ENCODE results near the gene TOMM6.
"Not testable (repeated sequence)": the region's sequence is repeated elsewhere in the genome, so short reads cannot be mapped to it uniquely, and the experiment has no call there.

TOMM6 gene

GRCh38 chr6:41801380-41801779, 13.9 kb downstream of the TOMM6 start:
- H2BK12ac ChIP-seq (ENCODE audit: low read length) = no peak overlapping the region
- WGBS, 2 donors (ENCODE audit: extremely low coverage in 2 of 2, insufficient read length in 2 of 2, insufficient replicate concordance in 1 of 2) = no CpG with 5 or more reads among the region's 2 CpGs
- no peaks in the 10 kb centered on the region for H3K27me3 ChIP-seq (ENCODE audit: control insufficient read depth in 3 of 3, insufficient read depth in 3 of 3, low read depth in 1 of 3, low read length in 3 of 3)
- no peaks in the 10 kb centered on the region for H3K9me3 ChIP-seq (replicated peaks in 1 of 2; ENCODE audit: control insufficient read depth in 2 of 2, insufficient read depth in 1 of 2, low read depth in 1 of 2, low read length in 2 of 2)
- H3K4me1 ChIP-seq (ENCODE audit: control insufficient read depth in 2 of 2, insufficient read depth in 1 of 2, low read depth in 1 of 2, low read length in 2 of 2) = no peaks in the 10 kb centered on the region
- no peak overlapping the region for H2BK5ac ChIP-seq (ENCODE audit: low read length)
- peaks cover 39 to 83% of the 10 kb centered on the region in 2 donors for H3K36me3 ChIP-seq (replicated peaks in 1 of 2; ENCODE audit: control insufficient read depth in 2 of 2, insufficient read depth in 2 of 2, low read length in 2 of 2)
- H3K27ac ChIP-seq (replicated peaks; ENCODE audit: low read length) = no peak overlapping the region
- no peak overlapping the region for H3K4me2 ChIP-seq (ENCODE audit: insufficient read depth, low read length, poor library complexity, severe bottlenecking)
- H2AFZ ChIP-seq (ENCODE audit: low read length) = no peak overlapping the region
- no peak overlapping the region for H3K4me3 ChIP-seq (ENCODE audit: low read length in 2 of 2)
- H4K91ac ChIP-seq (ENCODE audit: low read depth, low read length, poor library complexity) = no peak overlapping the region
- H3K14ac ChIP-seq (ENCODE audit: low read length) = no peak overlapping the region
- H3K18ac ChIP-seq (ENCODE audit: low read length) = no peak overlapping the region
- no peak overlapping the region for H2BK120ac ChIP-seq (ENCODE audit: low read depth, low read length)
- H3K9ac ChIP-seq (ENCODE audit: low read depth, low read length, poor library complexity) = no peak overlapping the region
- H2AK5ac ChIP-seq (ENCODE audit: low read depth, low read length) = no peak overlapping the region
- H2BK15ac ChIP-seq (ENCODE audit: low read length) = no peak overlapping the region
- H3K79me1 ChIP-seq (ENCODE audit: low read depth, low read length) = peaks cover 8% of the 10 kb centered on the region
- H3K23ac ChIP-seq (ENCODE audit: low read depth, low read length, poor library complexity) = no peak overlapping the region
- DNase-seq (ENCODE audit: low spot score) = no peak
- H4K8ac ChIP-seq (ENCODE audit: low read depth, low read length) = no peak overlapping the region
- no peak overlapping the region for H3K4ac ChIP-seq (ENCODE audit: low read length)

DNA sequence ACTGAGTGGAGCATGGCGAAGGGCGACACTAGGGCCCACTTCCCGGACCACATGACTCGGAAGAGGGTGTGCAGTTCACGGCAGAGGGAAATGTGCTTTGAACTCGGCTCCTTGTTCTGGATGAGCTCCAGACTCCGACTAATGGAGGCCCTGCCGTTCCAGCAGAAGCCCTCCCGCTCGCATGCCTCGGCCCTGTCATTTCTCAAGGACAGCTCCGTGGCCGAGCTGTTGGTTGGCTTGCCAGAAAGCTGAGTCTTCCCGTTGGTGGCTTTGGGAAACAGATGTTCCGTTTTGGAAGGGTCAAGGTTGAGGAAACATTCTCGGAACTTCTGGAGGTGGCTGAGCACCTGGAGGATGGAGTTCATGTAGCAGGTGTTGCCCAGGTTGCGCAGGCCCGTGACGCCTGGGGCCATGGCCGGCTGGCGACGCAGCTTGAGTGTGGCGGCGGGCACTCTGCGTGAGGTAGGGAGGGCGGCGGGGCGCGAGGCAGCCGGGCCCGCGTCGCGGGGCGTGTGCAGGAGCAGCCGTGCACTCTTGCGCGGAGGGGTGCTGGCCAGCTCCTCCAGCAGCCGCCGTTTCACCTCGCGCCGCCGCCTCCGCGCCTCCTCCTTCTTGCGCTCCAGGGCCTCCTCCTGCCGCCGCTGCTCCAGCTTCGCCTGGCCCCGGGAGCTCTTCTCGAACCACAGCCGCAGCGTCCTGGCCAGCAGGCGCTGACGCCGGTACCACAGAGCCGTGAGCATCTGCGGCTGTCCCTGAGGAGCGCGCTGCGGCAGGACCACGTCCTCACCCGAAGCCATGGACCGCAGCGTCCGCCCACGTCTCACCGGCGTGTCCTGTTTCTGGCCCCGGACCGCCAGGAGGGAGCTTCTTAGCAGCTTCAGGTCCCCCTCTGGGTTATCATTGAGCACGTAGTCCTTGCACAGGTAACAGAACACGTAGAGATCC, 18.6 kb downstream of the TOMM6 start:
- H3K14ac ChIP-seq (ENCODE audit: low read length) = no peak overlapping the region

DNA sequence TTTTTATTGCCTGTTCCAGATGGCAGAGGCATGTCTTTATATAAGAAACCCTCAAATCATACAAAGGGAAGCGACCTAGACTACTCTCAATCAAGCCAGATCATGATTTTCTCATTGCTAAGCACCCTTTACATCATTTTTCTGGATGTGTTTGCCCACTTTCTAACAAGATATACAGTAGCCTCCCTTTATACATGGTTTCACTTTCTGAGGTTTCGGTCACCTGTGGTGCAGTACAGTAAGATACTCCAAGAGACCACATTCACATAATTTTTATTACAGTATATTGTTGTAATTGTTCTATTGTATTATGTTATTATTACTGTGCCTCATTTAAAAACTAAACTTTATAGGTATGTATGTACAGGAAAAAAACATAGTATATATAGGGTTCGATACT, 23.6 kb downstream of the TOMM6 start:
- no peaks in the 10 kb centered on the region for H3K9me3 ChIP-seq (replicated peaks in 1 of 2; ENCODE audit: control insufficient read depth in 2 of 2, insufficient read depth in 1 of 2, low read depth in 1 of 2, low read length in 2 of 2)
- no peaks in the 10 kb centered on the region for H3K27me3 ChIP-seq (ENCODE audit: control insufficient read depth in 3 of 3, insufficient read depth in 3 of 3, low read depth in 1 of 3, low read length in 3 of 3)
- no peak overlapping the region for H3K23ac ChIP-seq (ENCODE audit: low read depth, low read length, poor library complexity)
- no peak overlapping the region for H2BK5ac ChIP-seq (ENCODE audit: low read length)
- no peak overlapping the region for H2BK12ac ChIP-seq (ENCODE audit: low read length)
- no peak overlapping the region for H3K4ac ChIP-seq (ENCODE audit: low read length)
- H2AK5ac ChIP-seq (ENCODE audit: low read depth, low read length) = no peak overlapping the region
- WGBS, 2 donors (ENCODE audit: extremely low coverage in 2 of 2, insufficient read length in 2 of 2, insufficient replicate concordance in 1 of 2) = no CpG with 5 or more reads among the region's 3 CpGs
- peaks cover 4% of the 10 kb centered on the region for H3K79me1 ChIP-seq (ENCODE audit: low read depth, low read length)
- H4K8ac ChIP-seq (ENCODE audit: low read depth, low read length) = no peak overlapping the region
- no peak overlapping the region for H2BK15ac ChIP-seq (ENCODE audit: low read length)
- H3K27ac ChIP-seq (replicated peaks; ENCODE audit: low read length) = no peak overlapping the region
- no peaks in the 10 kb centered on the region for H3K4me1 ChIP-seq (ENCODE audit: control insufficient read depth in 2 of 2, insufficient read depth in 1 of 2, low read depth in 1 of 2, low read length in 2 of 2)
- H4K91ac ChIP-seq (ENCODE audit: low read depth, low read length, poor library complexity) = no peak overlapping the region
- H2AFZ ChIP-seq (ENCODE audit: low read length) = no peak overlapping the region
- H3K9ac ChIP-seq (ENCODE audit: low read depth, low read length, poor library complexity) = no peak overlapping the region
- no peak overlapping the region for H3K14ac ChIP-seq (ENCODE audit: low read length)
- H3K18ac ChIP-seq (ENCODE audit: low read length) = no peak overlapping the region
- DNase-seq (ENCODE audit: low spot score) = no peak
- H3K4me3 ChIP-seq (ENCODE audit: low read length in 2 of 2) = no peak overlapping the region
- H2BK120ac ChIP-seq (ENCODE audit: low read depth, low read length) = no peak overlapping the region
- no peak overlapping the region for H3K4me2 ChIP-seq (ENCODE audit: insufficient read depth, low read length, poor library complexity, severe bottlenecking)
- peaks cover 7 to 14% of the 10 kb centered on the region in 2 donors for H3K36me3 ChIP-seq (replicated peaks in 1 of 2; ENCODE audit: control insufficient read depth in 2 of 2, insufficient read depth in 2 of 2, low read length in 2 of 2)

More for the DNA sequence above, 18.6 kb downstream of the TOMM6 start:
- DNase-seq (ENCODE audit: low spot score) = no peak
- H3K36me3 ChIP-seq (replicated peaks in 1 of 2; ENCODE audit: control insufficient read depth in 2 of 2, insufficient read depth in 2 of 2, low read length in 2 of 2) = peaks cover 25 to 48% of the 10 kb centered on the region in 2 donors
- no peak overlapping the region for H2AFZ ChIP-seq (ENCODE audit: low read length)
- H2BK15ac ChIP-seq (ENCODE audit: low read length) = no peak overlapping the region
- H2BK5ac ChIP-seq (ENCODE audit: low read length) = peak overlapping the region; percentile 49
- no peak overlapping the region for H2AK5ac ChIP-seq (ENCODE audit: low read depth, low read length)
- no peaks in the 10 kb centered on the region for H3K27me3 ChIP-seq (ENCODE audit: control insufficient read depth in 3 of 3, insufficient read depth in 3 of 3, low read depth in 1 of 3, low read length in 3 of 3)
- no peak overlapping the region for H3K18ac ChIP-seq (ENCODE audit: low read length)
- no peak overlapping the region for H4K8ac ChIP-seq (ENCODE audit: low read depth, low read length)
- no peak overlapping the region for H4K91ac ChIP-seq (ENCODE audit: low read depth, low read length, poor library complexity)
- no peak overlapping the region for H3K4ac ChIP-seq (ENCODE audit: low read length)
- no peak overlapping the region for H3K4me2 ChIP-seq (ENCODE audit: insufficient read depth, low read length, poor library complexity, severe bottlenecking)
- H3K9ac ChIP-seq (ENCODE audit: low read depth, low read length, poor library complexity) = no peak overlapping the region
- no peak overlapping the region for H2BK12ac ChIP-seq (ENCODE audit: low read length)
- no CpG with 5 or more reads among the region's 74 CpGs for WGBS, 2 donors (ENCODE audit: extremely low coverage in 2 of 2, insufficient read length in 2 of 2, insufficient replicate concordance in 1 of 2)
- H3K9me3 ChIP-seq (replicated peaks in 1 of 2; ENCODE audit: control insufficient read depth in 2 of 2, insufficient read depth in 1 of 2, low read depth in 1 of 2, low read length in 2 of 2) = no peaks in the 10 kb centered on the region
- no peak overlapping the region for H3K27ac ChIP-seq (replicated peaks; ENCODE audit: low read length)
- no peaks in the 10 kb centered on the region for H3K4me1 ChIP-seq (ENCODE audit: control insufficient read depth in 2 of 2, insufficient read depth in 1 of 2, low read depth in 1 of 2, low read length in 2 of 2)
- no peak overlapping the region for H3K23ac ChIP-seq (ENCODE audit: low read depth, low read length, poor library complexity)
- no peak overlapping the region for H2BK120ac ChIP-seq (ENCODE audit: low read depth, low read length)
- peaks cover 10% of the 10 kb centered on the region for H3K79me1 ChIP-seq (ENCODE audit: low read depth, low read length)
- H3K4me3 ChIP-seq (ENCODE audit: low read length in 2 of 2) = no peak overlapping the region

DNA sequence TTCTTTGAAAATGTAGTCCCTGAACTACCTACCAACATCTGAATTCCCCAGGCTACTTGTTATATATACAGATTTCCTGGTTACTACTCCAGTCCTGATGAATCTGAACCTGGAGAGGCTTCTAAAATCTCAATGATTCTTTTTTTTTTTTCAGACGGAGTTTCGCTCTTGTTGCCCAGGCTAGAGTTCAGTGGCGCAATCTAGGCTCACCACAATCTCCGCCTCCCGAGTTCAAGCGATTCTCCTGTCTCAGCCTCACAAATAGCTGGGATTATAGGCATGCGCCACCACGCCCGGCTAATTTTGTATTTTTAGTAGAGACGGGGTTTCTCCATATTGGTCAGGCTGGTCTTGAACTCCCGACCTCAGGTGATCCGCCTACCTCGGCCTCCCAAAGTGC, 24.5 kb downstream of the TOMM6 start:
- H3K4me2 ChIP-seq (ENCODE audit: insufficient read depth, low read length, poor library complexity, severe bottlenecking); H4K91ac ChIP-seq (ENCODE audit: low read depth, low read length, poor library complexity); H2BK15ac ChIP-seq (ENCODE audit: low read length); H3K9ac ChIP-seq (ENCODE audit: low read depth, low read length, poor library complexity); H3K18ac ChIP-seq (ENCODE audit: low read length); H2AK5ac ChIP-seq (ENCODE audit: low read depth, low read length); H3K27ac ChIP-seq (replicated peaks; ENCODE audit: low read length); H2BK12ac ChIP-seq (ENCODE audit: low read length); H4K8ac ChIP-seq (ENCODE audit: low read depth, low read length); H2BK5ac ChIP-seq (ENCODE audit: low read length); DNase-seq (ENCODE audit: low spot score); H3K4me1 ChIP-seq (ENCODE audit: control insufficient read depth in 2 of 2, insufficient read depth in 1 of 2, low read depth in 1 of 2, low read length in 2 of 2); H3K23ac ChIP-seq (ENCODE audit: low read depth, low read length, poor library complexity); H3K4me3 ChIP-seq (ENCODE audit: low read length in 2 of 2); H3K27me3 ChIP-seq (ENCODE audit: control insufficient read depth in 3 of 3, insufficient read depth in 3 of 3, low read depth in 1 of 3, low read length in 3 of 3); H3K4ac ChIP-seq (ENCODE audit: low read length); H3K79me1 ChIP-seq (ENCODE audit: low read depth, low read length); H2BK120ac ChIP-seq (ENCODE audit: low read depth, low read length); H3K36me3 ChIP-seq (replicated peaks in 1 of 2; ENCODE audit: control insufficient read depth in 2 of 2, insufficient read depth in 2 of 2, low read length in 2 of 2); H3K9me3 ChIP-seq (replicated peaks in 1 of 2; ENCODE audit: control insufficient read depth in 2 of 2, insufficient read depth in 1 of 2, low read depth in 1 of 2, low read length in 2 of 2); H3K14ac ChIP-seq (ENCODE audit: low read length); H2AFZ ChIP-seq (ENCODE audit: low read length): not testable (repeated sequence)
- no CpG with 5 or more reads among the region's 13 CpGs for WGBS, 2 donors (ENCODE audit: extremely low coverage in 2 of 2, insufficient read length in 2 of 2, insufficient replicate concordance in 1 of 2)

Data from neuronal stem cell (in vitro differentiated cells).